ENCODE data around the gene ADGRG1. TPM values are rescaled to one million over a fixed set of nuclear protein-coding genes. Genes with fewer than 3 reads are reported as not detected.

The ADGRG1 gene
- total RNA-seq, 1 donor from 2014 or later: 19.7 TPM

DNA sequence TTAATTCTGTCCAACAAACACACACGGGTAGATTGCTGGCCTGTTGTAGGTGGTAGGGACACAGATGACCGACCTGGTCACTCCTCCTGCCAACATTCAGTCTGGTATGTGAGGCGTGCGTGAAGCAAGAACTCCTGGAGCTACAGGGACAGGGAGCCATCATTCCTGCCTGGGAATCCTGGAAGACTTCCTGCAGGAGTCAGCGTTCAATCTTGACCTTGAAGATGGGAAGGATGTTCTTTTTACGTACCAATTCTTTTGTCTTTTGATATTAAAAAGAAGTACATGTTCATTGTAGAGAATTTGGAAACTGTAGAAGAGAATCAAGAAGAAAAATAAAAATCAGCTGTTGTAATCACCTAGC lies 36.2 kb downstream of the ADGRG1 start:
- H3K27me3 Mint-ChIP-seq: no peaks in the 10 kb centered on the region
- peaks cover 1% of the 10 kb centered on the region for H3K36me3 Mint-ChIP-seq (ENCODE audit: insufficient read depth)
- no peak overlapping the region for H3K4me3 Mint-ChIP-seq (ENCODE audit: low read depth)
- H3K9me3 Mint-ChIP-seq (ENCODE audit: low read depth): no peaks in the 10 kb centered on the region
- H3K4me1 Mint-ChIP-seq (ENCODE audit: low read depth): no peaks in the 10 kb centered on the region
- no peak overlapping the region for H3K27ac Mint-ChIP-seq
- TF ChIP-seq, protein P1, sequence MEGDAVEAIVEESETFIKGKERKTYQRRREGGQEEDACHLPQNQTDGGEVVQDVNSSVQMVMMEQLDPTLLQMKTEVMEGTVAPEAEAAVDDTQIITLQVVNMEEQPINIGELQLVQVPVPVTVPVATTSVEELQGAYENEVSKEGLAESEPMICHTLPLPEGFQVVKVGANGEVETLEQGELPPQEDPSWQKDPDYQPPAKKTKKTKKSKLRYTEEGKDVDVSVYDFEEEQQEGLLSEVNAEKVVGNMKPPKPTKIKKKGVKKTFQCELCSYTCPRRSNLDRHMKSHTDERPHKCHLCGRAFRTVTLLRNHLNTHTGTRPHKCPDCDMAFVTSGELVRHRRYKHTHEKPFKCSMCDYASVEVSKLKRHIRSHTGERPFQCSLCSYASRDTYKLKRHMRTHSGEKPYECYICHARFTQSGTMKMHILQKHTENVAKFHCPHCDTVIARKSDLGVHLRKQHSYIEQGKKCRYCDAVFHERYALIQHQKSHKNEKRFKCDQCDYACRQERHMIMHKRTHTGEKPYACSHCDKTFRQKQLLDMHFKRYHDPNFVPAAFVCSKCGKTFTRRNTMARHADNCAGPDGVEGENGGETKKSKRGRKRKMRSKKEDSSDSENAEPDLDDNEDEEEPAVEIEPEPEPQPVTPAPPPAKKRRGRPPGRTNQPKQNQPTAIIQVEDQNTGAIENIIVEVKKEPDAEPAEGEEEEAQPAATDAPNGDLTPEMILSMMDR (IDR thresholded peaks at IDR 0.05; ENCODE audit: unreplicated experiment): no peak
- no peak for DNase-seq (ENCODE audit: low spot score, unreplicated experiment)

GRCh38 chr16:57665541-57665940 lies 37.1 kb downstream of the ADGRG1 start:
- no peak for DNase-seq (ENCODE audit: low spot score, unreplicated experiment)
- H3K27me3 Mint-ChIP-seq: no peaks in the 10 kb centered on the region
- peaks cover 3% of the 10 kb centered on the region for H3K4me1 Mint-ChIP-seq (ENCODE audit: low read depth)
- no peak overlapping the region for H3K27ac Mint-ChIP-seq
- no peaks in the 10 kb centered on the region for H3K9me3 Mint-ChIP-seq (ENCODE audit: low read depth)
- H3K4me3 Mint-ChIP-seq (ENCODE audit: low read depth): no peak overlapping the region
- no peaks in the 10 kb centered on the region for H3K36me3 Mint-ChIP-seq (ENCODE audit: insufficient read depth)
- TF ChIP-seq, protein P1 (IDR thresholded peaks at IDR 0.05; ENCODE audit: unreplicated experiment): no peak

- no peak for DNase-seq (ENCODE audit: low spot score, unreplicated experiment)
- no peak overlapping the region for H3K27ac Mint-ChIP-seq
- H3K36me3 Mint-ChIP-seq (ENCODE audit: insufficient read depth): no peaks in the 10 kb centered on the region
- TF ChIP-seq, protein P1 (IDR thresholded peaks at IDR 0.05; ENCODE audit: unreplicated experiment): no peak
- peaks cover 3% of the 10 kb centered on the region for H3K4me1 Mint-ChIP-seq (ENCODE audit: low read depth)
- no peaks in the 10 kb centered on the region for H3K27me3 Mint-ChIP-seq
- no peak overlapping the region for H3K4me3 Mint-ChIP-seq (ENCODE audit: low read depth)
- H3K9me3 Mint-ChIP-seq (ENCODE audit: low read depth): no peaks in the 10 kb centered on the region
These were observed 38.1 kb downstream of the ADGRG1 start for GRCh38 chr16:57666353-57667047.

- H3K9me3 Mint-ChIP-seq (ENCODE audit: low read depth): no peaks in the 10 kb centered on the region
- no peaks in the 10 kb centered on the region for H3K27me3 Mint-ChIP-seq
These were observed 38.7 kb downstream of the ADGRG1 start for GRCh38 chr16:57667048-57667525.

DNA sequence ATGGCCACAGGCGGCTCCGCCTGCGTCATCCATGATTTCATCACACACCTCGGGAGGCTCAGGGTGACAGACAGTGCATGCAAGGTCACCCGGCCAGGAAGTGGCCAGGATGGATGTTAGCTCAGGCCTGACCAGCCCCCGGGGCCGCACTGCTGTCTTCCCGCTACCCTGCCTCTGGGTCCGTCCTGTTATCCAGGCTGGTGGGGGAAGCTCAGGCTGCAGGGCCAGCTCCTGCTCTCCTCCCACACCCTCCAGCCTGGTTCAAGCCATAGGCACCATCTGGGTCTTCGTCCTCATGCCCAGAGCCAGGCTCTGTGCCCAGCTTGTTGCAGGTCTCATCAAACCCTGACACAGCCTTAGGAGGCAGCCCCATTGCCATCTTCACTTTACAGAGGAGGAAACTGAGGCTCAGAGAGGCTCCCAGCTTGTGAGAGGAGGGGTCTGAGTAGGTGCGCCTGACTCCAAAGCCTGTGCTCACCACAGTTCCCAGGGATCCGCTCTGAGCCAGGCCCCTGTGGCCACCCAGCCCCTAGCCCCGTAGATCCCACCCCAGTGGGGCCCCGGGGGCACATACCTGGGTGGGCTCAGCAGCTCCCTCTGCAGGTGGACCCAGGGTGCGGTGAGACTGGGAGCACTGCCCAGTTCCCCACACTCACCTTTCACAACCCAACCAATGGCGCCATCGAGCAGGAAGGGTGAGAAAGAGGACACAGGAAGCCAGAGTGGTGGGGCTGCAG lies 39.3 kb downstream of the ADGRG1 start:
- H3K4me3 Mint-ChIP-seq (ENCODE audit: low read depth): no peak overlapping the region
- H3K4me1 Mint-ChIP-seq (ENCODE audit: low read depth): peaks cover 3% of the 10 kb centered on the region
- no peaks in the 10 kb centered on the region for H3K9me3 Mint-ChIP-seq (ENCODE audit: low read depth)
- no peak for DNase-seq (ENCODE audit: low spot score, unreplicated experiment)
- no peaks in the 10 kb centered on the region for H3K27me3 Mint-ChIP-seq
- no peak overlapping the region for H3K27ac Mint-ChIP-seq
- H3K36me3 Mint-ChIP-seq (ENCODE audit: insufficient read depth): no peaks in the 10 kb centered on the region
- TF ChIP-seq, protein P1 (IDR thresholded peaks at IDR 0.05; ENCODE audit: unreplicated experiment): no peak

More at GRCh38 chr16:57667048-57667525, 38.7 kb downstream of the ADGRG1 start:
- Mint-ChIP-seq H3K36me3 (ENCODE audit: insufficient read depth) (no peaks in the 10 kb centered on the region), H3K4me1 (ENCODE audit: low read depth) (peaks cover 3% of the 10 kb centered on the region), H3K4me3 (ENCODE audit: low read depth) (no peak overlapping the region), H3K27ac (no peak overlapping the region)
- TF ChIP-seq, protein P1 (IDR thresholded peaks at IDR 0.05; ENCODE audit: unreplicated experiment): no peak
- no peak for DNase-seq (ENCODE audit: low spot score, unreplicated experiment)

Data from progenitor cell of endocrine pancreas (in vitro differentiated cells).